Measurements from ENCODE around the gene KCNG2.

- TF ChIP-seq POLR2A (IDR thresholded peaks at IDR 0.05; ENCODE audit: low read depth) (no peak), POLR2AphosphoS5 (IDR thresholded peaks at IDR 0.05) (no peak)
Measured at GRCh38 chr18:79792096-79792987, 5.4 kb upstream of the KCNG2 start.
